ENCODE results near the gene ATP11B. TPM values are rescaled to one million over a fixed set of nuclear protein-coding genes. Genes with fewer than 3 reads are reported as not detected.
"Not testable (repeated sequence)": the region's sequence is repeated elsewhere in the genome, so short reads cannot be mapped to it uniquely, and the experiment has no call there.

The ATP11B gene
- total RNA-seq, 1 donor from 2014 or later: 33.0 TPM

DNA sequence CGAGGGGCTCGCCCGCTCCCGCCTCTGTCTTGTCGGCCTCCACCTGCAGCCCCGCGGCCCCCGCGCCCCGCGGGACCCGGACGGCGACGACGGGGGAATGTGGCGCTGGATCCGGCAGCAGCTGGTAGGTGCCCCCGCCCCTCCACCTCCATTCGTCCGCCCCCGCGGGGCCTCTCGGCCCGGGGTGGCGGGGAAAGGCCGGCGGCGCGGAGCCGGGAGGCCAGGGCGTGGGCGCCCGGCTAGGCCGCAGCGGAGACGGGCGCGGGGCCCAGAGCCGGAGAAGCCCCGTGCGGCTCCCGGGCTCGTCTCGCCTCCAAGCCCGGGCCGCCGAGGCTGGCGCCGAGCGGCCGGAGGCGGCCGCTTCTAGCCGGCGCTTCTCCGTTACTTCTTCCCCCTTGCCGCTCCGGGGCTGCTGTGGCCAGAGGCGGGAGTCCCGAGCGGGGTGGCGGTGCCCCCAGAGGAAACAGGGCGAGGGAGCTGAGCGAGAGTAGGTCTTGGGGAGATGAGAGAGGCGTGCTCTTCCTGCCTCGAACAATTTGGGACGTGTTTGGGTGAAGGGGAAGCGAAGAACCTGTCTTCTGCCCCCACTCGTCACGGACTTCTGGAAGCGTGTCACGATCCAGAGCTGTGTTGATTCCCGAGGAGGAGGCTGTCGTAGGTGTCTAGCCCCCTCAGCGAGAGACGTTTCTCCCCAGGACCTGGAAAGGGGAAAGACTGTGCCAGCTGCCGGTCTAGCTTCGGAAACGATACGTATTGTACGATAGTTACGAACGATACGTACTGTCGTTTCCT, 555 bp downstream of the ATP11B start:
- intact Hi-C loops (cut with DNase I): loop anchor here (2.0 to 10.0 kb wide), 3 partner anchors 43 to 181 kb away; no protein-coding TSS in a partner anchor
- DNase-seq (ENCODE audit: missing footprints): peak; percentile 81
- ATAC-seq: peak; percentile 72

DNA sequence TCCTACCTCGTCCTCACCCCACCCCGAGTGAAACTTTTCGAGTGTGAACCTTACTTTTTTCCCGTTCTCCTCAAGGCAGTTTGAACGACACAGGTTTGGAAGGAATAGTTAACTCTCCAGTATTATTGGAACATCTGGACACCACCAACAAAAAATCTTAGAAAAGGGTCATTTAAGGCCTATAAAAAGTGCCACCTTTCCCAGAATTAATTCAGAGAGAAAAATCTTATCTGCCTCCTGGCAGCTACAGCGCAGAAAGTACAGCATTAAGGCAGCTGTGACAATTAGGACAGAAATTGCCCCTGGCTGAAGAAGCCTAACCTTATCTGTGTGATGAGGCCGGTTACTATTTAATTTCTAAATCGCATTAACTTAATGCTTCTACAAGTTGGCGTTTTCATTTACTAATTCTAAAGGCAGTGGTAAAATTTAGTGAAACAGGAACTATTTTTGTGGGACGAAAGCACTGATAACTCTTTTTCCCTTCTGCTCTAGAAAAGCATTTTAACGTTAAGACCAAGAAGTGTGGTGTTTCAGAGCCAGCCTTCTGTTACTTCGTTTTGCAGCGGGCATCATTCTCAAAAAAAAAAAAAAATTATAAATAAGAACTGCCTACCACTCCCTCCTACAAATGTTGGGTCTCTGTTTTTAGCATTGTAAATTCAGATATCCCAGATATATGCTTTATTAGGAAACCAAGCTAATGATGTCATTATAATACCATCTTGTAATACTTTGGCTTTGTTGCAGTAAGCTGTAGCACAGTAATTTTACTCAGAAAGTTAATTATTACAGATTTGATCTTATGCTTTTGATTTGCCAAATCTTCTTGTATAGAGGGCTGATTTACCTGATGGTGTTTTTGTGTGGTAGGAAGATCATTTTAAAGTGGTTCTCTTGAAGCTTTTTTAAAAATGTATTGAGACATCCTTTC, 1.4 kb downstream of the ATP11B start:
- no peak for ATAC-seq
- no peak for DNase-seq (ENCODE audit: missing footprints)
- intact Hi-C loops (cut with DNase I): loop anchor here (5.0 to 10.0 kb wide), 2 partner anchors 43 to 180 kb away; no protein-coding TSS in a partner anchor

DNA sequence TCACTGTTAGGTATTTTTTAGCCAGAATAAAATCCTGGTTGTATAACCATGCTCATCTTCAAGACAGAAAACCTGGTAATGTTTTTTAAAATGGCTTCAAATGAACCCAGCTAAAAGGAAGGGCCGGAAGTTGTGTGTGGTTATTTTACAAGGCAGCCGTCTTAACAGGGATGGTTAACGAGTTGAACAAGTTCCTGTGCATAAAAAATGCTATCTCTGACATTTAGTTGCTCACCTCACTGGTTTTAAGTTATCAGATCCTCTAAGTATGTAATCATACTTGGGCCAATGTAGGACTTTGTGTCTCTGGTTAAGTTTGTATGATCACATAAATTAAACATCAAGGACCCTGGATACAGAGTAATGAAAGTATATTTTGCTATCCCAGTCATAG, 2.1 kb downstream of the ATP11B start:
- DNase-seq (ENCODE audit: missing footprints) (no peak), ATAC-seq (no peak)

DNA sequence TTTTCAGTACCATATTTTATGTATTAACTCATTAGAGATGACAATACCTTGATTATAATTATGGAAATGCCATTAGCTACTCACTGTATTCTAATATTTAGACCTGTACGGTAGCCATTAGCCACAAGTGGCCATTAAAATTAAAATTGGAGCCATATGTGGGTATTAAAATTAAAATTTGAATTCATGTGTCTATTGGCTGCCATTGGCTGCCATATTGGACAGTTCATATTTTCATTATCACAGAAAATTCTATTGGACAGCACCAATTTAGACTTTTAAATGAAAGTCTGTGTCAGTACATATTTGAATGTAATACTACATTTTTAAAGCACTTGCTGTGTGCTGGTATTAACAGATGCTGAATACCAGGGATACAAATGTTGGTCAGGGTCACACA, 3.0 kb downstream of the ATP11B start:
- ATAC-seq: no peak
- intact Hi-C loops (cut with DNase I): loop anchor here (10.0 kb wide), 1 partner anchor 178 kb away; no protein-coding TSS in a partner anchor
- DNase-seq (ENCODE audit: missing footprints): no peak

More for the DNA sequence above, 2.1 kb downstream of the ATP11B start:
- intact Hi-C loops (cut with DNase I): loop anchor here (10.0 kb wide), 1 partner anchor 179 kb away; no protein-coding TSS in a partner anchor

DNA sequence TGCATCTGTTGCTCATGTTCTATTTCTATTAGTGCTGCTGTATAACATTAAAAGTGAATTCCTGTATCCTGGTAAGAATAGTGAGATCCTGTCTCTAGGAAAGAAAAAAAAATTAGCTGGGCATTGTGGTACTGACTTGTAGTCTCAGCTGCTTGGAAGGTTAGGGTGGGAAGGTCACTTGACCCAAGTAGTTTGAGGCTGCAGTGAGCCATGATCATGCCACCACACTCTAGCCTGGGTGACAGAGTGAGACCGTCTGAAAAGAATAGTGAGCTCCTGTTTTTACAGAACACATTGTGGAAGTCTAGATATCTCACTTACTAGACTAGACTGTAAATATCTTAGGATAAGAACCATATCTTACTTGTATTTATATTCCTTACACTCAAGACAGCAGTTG, 4.6 kb downstream of the ATP11B start:
- intact Hi-C loops (cut with DNase I): loop anchor here (10.0 kb wide), 1 partner anchor 177 kb away; no protein-coding TSS in a partner anchor
- ATAC-seq: no peak
- no peak for DNase-seq (ENCODE audit: missing footprints)

DNA sequence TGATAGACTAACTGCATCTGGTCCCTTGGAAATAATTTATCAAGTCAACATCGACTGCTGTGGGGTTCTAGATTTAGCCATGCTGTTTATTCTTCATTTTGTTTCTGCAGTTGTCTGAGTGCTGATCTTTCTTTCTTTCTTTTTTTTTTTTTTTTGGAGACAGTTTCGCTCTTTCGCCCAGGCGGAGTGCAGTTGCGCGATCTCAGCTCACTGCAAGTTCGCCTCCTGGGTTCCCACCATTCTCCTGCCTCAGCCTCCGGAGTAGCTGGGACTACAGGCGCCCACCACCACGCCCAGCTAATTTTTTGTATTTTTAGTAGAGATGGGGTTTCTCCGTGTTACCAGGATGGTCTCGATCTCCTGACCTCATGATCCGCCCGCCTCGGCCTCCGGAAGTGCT, 5.8 kb downstream of the ATP11B start:
- DNase-seq (ENCODE audit: missing footprints): peak; percentile 39
- intact Hi-C loops (cut with DNase I): loop anchor here (10.0 kb wide), 1 partner anchor 176 kb away; no protein-coding TSS in a partner anchor
- ATAC-seq: not testable (repeated sequence)

DNA sequence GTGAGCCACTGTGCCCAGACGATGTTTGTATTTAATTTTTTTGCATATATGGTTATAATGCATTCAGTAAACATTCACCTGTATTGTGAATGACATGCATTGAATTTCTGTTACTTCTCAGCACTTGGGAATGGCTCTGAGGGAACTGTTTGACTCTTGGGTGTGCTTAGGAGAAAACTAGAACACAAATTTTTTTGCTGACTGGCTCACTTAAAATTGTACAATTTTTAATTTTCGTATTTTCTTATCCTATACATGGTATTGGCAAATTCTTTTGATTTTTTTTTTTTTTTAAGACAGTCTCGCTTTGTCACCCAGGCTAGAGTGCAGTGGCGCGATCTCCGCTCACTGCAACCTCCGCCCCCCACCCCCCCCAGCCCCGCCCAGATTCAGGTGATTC, 7.2 kb downstream of the ATP11B start:
- DNase-seq (ENCODE audit: missing footprints): no peak
- intact Hi-C loops (cut with DNase I): no loop called here
- no peak for ATAC-seq

DNA sequence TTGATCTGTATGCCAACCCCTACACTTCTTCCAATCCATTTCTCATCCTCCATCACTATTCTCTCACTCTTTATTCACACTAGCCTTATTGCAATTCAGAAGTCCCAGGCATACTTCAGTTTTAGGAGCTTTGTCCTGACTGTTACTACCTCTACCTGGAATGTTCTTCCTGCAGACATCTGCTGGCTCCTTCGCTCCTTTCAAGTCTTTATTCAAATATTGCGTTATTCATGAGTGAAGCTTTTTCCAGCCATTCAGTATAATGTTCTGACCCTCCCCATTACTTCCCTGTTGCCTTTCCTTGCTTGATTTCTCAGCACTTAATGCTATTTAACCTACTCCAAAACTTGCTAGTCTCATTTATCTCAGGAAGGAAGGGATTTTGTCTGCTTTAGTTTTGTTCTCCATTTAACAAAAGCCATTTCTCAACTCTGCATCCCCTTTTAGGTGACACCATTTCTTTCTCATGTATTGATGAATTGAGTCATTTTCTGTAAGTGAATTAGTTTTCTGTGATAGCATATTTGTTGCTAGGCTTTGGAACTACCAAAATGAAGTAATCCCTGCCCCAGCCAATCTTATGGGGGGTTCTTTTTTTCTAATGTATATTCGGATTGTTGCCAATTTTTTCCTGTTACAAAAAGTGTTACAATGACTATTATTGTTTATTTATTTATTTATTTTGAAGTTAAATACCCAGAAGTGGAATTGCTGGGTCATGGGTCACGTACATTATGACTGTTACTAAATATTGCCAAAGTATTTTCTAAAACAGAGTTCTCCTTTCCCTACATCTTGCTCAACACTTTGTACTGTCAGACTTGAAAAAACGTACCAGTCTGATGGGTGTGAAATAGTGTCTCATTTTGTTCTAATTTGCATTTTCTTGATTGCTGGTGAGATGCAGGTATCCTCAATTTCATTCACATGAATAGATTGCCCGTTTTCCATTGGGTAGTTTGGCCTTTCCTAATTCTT, 9.4 kb downstream of the ATP11B start:
- intact Hi-C loops (cut with DNase I): no loop called here
- peak; percentile 44 for ATAC-seq

DNA sequence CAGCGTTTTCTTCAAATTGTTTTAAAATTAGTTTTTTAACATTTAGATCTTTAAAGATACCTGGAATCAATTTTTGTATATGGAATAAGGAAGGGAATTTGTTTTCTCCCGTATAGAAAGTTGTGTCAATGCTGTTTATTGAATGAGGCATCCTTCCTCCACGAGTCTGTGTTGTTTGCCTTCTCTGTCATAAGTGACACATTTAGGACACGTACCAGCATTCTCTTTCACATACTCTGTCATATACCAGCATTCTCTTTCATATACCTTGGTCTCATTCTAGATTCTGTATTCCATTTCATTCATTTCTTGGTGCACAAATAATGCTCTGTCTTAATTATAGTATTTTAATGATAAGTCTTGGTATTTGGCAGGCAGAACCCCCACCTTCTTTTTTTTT, 10.3 kb downstream of the ATP11B start:
- intact Hi-C loops (cut with DNase I): no loop called here
- DNase-seq (ENCODE audit: missing footprints): no peak
- no peak for ATAC-seq

More for the DNA sequence above, 9.4 kb downstream of the ATP11B start:
- no peak for DNase-seq (ENCODE audit: missing footprints)

DNA sequence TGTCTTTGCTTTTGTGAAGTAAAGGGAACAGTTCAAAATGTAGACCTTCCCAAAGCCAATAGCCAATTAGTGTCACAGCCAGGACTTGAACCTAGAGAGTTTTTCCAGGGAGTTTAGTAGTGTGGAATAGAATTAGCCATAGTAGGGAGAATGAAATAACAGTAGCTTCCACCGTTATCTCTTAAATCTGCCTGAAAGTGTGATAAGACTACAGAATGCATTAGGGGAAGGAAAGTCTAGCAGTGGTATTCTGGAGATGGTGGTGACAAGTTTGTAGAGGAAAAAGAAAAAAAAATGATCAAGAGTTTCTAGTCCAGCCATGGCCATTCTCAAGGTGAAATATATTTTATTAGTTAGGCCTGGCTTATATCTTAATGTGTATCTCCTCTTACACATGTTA, 13.8 kb downstream of the ATP11B start:
- ATAC-seq (no peak), DNase-seq (ENCODE audit: missing footprints) (no peak)
- intact Hi-C loops (cut with DNase I): no loop called here

DNA sequence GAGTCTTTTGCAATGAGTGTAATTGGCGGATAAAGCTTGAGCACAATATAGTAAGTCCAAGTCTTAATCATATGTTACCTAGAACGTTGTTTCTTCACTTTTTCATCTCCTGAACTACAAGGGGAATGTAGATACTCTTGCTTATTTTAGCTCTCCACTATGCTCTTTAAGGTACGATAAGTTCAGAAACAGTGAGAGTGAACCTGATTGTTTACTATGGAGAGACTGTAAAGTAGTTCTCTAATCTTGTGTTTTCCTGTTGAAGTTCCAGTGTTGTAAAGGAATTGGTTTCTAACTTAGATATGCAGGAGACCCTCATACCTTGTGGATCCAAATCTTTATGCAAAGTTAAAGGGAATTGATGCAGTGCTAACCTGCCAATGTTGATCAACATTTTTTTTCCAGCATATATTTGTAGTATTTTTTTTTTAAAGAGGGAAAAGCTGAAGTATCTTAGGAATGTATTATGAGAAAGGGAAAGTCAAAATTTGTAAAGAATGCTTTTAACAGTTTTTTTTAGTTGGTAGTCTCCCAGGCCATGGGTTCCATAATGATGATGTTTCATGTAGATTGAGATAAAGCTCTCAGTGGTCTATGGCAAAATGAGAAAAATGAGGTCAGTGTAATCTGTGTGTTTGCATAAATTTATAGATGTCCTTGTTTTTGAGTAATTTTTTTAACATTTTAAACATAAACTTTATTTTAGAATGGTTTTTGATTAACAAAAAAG, 14.9 kb downstream of the ATP11B start:
- ATAC-seq (no peak), DNase-seq (ENCODE audit: missing footprints) (no peak)
- intact Hi-C loops (cut with DNase I): no loop called here

DNA sequence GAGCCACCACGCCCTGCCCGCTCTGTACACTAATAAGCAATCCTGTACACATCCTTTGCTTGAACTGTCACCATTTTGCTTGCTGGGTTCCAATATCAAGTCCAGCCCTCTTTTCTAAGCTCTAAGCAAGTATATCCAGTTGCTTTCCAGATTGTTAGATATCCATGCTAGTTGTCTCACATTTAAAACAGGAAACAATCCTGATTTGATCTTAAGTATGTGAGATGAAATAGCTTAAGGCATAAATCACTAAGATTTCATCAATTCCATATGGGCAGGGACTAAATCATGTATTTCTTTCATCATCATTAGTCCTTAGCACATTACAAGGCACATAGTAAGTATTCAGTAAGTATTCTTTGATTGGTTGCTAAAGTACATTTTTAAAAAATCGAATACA, 16.2 kb downstream of the ATP11B start:
- DNase-seq (ENCODE audit: missing footprints) (no peak), ATAC-seq (no peak)
- intact Hi-C loops (cut with DNase I): no loop called here

DNA sequence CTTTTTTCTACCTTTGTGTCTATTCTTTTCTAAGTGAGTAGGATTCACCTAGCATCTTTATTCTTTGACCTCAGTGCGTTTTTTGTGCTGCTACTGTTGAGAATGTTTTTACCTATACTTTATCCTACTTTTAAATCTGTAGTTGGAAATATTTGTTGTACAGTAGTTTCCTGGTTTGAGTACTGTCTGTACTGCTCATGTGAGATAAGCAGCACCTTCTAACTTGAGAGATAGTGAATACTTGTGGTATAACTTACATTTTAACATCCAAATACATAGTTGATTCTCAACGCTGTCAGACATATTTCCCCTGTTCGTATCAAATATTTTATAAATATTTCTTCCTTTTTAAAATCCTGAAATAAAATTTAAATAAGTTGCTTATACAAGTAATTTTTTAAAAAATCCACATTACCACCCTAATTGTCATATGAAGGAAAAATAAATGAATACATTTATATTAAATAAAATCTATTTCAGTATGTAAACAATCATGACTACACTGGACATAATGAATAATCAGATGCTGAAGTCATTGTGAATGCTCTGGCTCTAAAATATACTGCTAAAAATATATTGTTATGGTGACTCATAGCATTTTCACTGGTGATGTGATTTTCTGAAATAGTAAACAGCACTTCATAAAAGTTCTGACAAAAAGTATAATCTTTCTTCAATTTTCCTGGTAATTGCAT, 17.4 kb downstream of the ATP11B start:
- intact Hi-C loops (cut with DNase I): no loop called here
- ATAC-seq: no peak
- DNase-seq (ENCODE audit: missing footprints): no peak

DNA sequence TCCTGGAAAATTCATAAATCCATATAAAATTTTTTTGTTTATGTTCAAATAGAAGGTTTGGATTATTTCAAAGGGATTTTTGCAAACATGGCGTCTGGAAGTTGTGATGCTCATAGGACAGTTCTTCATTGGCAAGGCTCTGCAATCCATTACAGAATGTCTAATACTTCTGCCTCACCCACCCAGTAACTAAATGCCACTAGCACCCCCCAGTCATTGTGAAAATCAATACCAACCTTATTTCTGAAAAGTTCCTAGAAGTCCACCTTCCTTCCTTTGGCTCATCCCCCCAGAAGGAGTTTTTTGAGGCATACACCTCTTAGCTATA, 17.9 kb downstream of the ATP11B start:
- ATAC-seq (no peak), DNase-seq (ENCODE audit: missing footprints) (no peak)
- intact Hi-C loops (cut with DNase I): no loop called here

DNA sequence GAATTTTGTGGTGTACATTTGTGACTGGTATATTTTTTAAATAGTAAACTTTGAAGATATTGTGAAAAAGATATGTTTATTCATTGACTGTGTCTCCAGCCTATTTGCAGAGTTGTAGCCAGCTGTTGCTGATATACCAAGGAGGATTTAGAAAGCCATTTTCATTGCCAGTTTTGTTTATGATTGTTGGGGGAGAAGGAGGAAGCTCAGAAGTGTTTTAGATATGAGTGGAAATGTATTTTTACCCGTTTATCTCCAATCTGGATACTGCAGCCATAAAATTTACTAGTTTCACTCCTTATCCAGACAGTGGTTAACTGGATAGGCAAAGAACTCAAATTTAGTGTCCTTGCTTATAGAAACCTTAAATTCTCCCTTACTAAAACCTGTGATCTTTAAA, 18.8 kb downstream of the ATP11B start:
- no peak for DNase-seq (ENCODE audit: missing footprints)
- intact Hi-C loops (cut with DNase I): no loop called here
- no peak for ATAC-seq

DNA sequence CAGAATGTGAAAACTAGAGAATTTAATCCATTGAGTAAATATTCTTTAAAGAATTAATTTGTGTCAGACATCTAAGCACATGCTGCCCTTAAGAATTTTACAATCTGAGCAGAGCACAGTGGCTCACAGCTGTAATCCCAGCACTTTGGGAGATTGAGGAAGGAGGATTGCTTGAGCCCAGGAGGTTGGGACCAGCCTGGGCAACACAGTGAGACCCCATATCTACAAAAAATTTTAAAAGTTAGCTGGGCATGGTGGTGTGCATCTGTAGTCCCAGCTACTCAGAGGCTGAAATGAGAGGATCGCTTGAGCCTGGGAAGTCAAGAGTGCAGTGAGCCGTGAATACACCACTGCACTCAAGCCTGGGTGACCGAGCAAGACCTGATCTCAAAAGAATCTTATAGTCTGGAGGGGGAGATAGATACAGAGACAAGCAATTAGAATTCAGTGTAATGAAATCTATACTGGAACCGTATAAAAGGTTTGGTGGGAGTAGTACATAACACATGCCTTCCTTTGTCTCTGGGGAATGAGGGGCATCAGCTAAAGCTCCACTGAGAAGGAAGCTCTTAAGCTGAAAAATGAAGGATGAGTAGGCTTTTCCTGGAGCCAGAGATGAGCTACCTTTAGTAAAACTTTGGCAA, 21.2 kb downstream of the ATP11B start:
- DNase-seq (ENCODE audit: missing footprints) (no peak), ATAC-seq (no peak)
- intact Hi-C loops (cut with DNase I): no loop called here

DNA sequence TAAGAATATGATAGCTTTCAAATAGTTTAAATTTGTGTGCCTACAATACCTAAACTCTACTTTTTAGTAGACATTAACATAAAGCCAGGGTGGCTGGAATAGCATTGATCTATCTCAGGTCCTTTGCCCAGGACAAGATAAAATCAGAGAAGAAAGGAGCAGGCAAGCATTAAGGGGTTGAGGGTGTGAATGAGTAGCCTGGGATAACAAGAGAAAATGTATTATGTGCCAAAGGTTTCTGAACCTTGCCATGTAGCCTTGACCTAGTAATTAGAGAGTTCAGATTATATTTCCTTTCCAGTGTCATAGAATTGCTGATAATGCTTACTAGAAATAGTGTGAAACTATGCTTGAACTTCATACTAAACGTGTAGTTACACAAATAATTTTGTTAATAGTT, 22.9 kb downstream of the ATP11B start:
- no peak for ATAC-seq
- no peak for DNase-seq (ENCODE audit: missing footprints)
- intact Hi-C loops (cut with DNase I): no loop called here
